ENCODE data around the gene NLK.
A peak's percentile ranks its signal among the peaks of the same experiment; 100 is the strongest.

NLK gene

DNA sequence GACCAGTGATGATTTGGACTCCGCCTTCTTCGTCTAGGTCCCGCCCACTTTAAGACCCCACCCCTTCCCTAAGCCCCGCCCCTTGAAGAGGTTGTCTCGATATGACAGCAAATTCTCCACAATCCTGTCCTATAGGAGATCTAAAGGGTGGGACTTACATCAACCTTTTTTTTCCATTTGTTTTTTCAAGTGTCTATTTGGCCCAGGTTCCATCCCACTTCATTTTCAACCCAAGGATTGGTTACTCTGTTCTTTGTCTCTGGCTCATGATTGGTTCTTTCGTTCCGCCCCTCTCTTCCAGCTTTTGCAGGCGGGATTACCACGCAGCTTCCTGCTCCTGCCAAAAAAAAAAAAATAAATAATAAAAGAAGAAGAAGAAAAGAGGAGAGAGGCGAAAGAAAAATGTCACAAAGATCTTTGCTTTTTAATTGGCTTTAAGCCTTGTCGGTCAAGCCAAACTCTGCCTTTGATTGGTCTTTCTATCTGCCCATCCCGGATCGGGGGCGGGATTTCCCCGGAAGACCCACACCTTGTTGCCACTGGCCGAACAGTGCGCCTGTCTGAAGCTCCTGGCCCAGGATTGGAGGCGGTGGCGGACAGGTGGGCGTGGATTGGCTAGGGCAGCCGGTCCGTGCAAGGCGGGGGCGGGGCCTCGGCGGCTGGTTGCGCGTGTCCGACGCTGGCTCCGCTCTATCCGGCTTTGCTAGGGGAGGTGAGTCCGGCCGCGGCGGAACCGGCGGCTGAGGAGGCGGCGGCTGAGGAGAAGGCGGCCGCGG lies 1.2 kb upstream of the NLK start:
- DNase-seq = peak; percentile 98

DNA sequence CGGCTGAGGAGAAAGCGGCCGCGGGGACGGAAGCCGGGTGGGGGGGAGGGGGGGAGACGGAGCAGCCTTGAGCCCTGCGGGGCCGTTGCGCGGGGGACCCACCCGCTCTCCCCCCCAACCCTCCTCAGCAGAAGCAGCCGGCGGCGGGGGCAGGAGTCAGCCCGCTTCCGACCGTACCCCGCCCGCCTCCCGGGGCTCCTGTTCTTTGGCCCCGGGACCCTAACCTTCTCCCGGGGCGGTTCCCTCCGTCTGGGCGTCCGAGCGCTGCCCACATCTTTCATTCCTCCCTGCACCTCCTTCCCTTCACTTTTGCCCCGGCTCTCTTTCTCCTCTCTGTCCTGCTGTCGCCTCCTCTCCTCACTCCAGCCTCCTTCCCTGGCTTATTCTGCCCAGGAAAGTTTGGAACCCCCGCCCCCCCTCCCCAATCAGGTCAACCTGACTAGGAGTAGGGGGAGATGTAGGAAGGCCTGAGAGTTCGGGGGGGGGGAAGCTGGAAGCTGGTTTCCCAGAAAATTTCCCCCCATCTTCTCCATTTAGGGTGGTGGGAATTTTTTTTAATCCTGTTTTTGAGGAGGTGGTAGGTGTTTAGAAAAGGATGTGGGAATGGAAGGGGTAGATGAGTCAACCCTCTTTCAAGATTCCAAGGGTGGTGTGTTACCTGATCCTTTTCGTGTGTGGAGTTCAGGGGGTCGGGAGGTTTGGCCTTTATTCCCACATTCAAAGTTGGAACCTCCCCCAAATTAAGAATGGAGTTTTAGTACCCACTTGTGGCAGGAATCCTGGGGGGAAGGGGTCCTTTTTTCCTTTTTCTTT lies 427 bp upstream of the NLK start:
- no peak for DNase-seq

DNA sequence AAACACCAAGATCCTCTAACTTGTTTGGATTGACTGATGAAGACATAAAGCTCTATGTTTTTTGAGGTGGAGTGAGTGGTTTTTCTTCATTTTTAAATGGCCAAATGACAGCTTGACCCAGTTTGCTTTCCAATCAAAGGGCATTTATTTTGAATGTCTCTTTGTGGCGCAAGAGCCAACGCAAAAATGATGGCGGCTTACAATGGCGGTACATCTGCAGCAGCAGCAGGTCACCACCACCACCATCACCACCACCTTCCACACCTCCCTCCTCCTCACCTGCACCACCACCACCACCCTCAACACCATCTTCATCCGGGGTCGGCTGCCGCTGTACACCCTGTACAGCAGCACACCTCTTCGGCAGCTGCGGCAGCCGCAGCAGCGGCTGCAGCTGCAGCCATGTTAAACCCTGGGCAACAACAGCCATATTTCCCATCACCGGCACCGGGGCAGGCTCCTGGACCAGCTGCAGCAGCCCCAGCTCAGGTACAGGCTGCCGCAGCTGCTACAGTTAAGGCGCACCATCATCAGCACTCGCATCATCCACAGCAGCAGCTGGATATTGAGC lies 329 bp downstream of the NLK start:
- DNase-seq = no peak

DNA sequence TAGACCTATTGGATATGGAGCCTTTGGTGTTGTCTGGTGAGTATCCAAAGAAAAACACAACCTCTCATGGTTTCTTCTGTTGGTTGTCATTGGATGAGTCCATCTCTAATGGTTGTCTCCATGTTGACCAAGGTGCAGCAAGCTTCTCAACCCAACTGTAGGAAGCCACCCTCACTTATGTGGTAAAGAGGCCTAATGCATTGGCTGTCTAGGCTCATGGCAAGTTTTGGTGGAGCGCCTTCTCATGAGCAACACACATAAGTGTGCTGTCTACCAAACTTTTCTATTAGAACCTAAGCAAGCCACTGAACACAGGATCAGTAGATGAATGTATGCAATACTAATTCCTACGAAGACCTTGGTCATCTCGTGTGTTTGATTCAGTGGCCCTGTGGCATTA lies 819 bp downstream of the NLK start:
- no peak for DNase-seq

DNA sequence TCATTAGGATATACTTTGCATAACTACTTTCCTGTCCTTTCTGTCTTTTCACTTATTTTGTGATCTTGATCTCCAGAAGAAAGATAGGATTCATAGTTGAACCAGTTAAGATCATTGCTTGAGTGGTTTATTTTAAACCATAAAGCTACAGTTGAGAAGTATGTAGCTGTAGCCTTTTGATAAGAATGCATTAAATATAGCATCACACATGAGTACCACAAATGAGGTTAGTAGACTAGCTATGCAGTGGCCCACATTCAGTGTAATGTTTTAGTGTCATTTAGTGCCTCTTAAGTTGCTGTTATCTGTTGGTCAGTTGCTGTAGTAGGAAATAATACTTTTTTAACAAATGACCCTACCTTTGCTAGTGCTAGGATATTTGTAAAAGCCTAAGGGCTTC lies 1.3 kb downstream of the NLK start:
- DNase-seq = no peak

DNA sequence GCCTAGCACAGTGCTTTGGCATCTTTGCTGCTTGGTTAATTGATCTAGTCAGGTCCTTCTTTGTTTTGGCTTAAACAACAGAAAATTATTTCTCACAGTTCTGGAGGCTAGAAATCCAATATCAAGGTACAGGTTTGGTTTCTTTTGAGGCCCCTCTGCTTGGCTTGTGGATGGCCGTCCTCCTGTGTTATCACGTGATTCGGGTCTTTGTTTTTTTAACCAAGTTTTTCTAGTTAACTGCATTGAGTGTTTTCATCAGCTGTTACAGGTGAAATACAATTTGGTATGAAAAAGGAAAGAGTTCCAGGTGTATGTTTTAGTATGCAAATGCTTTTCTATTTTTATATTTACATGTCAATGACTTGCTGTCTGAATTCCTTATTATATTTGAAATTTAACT lies 2.8 kb downstream of the NLK start:
- DNase-seq = no peak

DNA sequence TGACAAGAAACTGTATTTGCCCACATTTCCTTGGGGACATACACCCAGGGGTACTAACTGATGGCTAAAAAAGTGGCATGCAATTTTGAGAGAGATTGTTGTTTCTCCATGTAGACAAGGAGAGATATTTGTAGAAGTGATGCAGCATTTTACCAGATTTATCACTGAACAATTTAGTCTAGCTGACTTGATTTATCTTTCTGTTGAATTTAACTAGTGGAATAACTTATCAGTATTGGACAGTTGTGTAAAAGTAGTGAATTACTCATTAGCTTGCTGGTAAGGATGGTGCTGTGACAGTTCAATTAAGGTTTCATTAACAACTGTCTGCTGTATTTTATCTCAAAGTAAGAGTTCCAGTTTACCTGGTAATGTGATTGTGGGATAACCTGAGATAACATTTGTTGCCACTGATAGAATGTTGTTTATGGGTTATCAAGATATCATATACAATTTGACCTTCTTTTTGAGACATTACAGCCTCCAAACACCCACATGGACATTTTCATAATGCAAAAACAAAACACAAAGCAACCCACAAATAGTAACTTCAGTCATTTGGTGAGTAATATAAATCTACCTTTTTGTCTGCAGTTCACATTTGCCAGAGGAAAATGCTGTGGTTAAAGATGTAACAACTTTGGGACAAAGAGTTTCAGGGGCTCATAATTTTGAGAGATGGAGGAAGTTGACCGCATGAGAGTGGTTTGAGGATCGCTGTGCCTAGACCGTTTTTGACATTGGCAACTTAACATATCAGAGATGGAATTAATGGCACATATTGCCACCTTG lies 3.8 kb downstream of the NLK start:
- no peak for DNase-seq

DNA sequence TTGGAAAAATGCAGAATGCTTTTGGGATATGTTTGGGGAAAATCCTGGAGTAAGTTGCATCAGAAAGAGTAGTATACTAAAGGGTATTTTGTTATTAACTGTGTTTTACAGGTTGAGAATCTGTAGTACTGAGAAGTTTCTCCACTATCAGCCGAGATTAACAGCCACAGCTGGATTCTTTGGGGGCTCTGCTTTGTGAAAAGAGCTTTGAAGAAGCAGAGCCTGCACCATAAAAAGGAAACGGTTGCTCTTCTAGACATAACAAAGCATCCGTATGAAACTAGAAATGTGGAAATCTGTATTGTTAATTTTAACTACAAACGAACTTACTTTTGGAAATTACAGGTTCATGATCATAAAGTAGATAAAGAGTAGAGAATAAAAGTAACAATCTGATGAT lies 5.3 kb downstream of the NLK start:
- no peak for DNase-seq

DNA sequence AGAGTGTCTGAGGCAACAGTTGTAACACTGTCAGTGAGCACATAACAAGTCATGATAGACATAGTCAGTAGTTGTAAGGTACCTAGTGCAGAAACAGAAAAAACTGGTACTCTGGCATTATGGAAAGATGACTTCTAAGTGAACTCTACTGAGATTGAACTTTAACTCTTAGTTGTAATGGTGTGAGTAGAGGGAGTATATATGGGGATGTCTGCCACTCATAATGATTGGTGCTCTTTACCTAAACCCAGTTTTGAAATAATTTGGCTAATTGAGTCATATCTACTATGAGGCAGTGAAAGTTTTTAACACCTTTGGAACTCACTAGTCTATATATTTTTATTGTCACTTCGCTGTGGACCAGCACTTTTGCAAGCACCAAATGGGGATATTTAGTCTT lies 6.6 kb downstream of the NLK start:
- no peak for DNase-seq

DNA sequence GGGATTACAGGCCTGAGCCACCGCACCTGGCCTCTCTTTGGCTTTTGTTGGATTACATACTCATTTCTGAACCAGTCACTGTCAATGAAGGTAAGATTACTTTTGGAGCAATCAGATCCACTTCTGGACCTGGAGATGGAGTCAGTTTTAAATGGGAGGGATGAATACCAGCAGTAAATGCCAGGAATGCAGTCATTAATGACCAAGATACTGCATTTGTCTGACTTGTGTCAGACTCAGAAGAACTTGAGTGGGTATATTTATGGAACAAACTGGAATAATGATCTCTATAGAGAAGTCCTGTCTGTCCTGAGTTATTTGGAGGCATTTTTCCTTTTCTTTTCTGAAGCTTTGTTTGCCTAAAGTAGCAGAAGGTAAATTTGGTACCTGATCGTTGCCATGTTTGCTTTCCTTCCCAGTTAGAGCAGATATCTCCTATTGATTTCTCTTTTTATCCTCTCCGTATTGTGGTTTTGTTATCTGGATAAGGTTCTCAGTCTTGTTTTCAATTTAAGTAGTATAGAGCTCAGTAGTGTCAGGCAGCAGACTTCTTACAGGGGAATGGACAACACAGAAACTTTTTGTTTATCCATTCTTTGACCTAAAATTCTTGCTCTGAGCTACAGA lies 10.7 kb downstream of the NLK start:
- DNase-seq = no peak

DNA sequence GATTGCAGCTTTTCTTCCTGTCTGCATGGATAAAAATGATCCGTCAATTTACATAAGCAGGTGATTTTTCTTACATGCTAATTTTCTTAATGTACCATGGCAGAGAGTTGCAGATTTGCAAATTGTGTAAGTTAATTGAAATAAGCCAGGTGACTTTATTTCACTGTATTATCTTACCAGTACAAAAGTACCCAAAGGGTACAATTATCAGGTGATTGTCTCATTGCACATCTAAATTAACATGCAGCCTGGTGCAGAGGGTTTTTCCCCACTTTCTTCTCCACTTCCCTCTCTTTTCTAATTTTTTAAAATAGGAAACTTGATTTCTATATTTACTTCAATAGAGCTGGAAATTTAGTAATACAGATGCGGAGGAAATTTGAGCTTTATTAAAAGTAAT lies 11.2 kb downstream of the NLK start:
- DNase-seq = no peak

DNA sequence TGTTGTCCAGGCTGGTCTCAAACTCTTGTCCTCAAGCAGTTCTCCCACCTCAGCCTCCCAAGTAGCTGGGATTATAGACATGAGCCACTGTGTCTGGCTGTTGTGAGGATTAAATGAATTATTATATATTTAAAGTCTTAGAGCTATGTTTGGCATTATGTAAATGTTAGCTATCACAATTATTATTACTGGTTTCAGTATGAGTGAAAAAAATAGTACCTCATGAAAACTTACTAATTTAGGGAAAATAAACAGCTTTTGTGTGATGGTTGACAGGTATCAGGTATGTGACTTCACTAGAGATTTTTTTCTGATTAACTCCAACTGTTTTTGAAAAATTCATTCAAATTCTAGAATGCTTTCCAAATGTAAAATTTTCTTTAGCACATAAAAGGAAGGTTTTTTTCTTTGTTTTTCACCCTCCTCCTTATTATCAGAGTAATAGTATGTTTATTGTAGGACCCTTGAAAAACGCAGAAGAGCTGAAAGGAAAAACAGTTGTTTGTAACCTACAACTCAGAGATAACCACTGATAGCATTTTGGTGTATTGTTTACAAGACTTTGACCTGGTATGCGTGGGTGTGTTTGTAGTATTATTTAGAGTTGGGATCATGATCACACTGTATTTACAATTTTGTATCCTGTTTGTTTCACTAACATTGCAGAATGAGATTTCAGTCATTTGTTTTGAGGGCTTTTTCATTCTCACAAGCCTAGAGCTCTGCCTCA lies 13.2 kb downstream of the NLK start:
- no peak for DNase-seq

DNA sequence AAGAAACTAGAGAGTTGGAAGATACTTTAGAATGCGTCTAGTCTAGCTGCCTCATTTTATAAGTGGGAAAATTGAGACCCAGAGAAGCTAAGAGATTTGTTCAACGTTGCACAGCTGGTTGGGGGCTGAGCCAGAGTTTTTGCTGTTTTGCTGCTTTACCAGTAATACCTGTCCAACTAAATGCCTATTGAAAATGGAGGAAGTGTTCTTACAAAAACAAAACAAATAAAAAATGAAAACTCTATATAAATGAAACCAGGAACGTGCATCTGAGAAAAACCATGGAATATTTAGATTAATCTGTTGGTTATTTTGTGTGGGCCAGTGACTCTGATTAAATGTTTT lies 13.8 kb downstream of the NLK start:
- no peak for DNase-seq

DNA sequence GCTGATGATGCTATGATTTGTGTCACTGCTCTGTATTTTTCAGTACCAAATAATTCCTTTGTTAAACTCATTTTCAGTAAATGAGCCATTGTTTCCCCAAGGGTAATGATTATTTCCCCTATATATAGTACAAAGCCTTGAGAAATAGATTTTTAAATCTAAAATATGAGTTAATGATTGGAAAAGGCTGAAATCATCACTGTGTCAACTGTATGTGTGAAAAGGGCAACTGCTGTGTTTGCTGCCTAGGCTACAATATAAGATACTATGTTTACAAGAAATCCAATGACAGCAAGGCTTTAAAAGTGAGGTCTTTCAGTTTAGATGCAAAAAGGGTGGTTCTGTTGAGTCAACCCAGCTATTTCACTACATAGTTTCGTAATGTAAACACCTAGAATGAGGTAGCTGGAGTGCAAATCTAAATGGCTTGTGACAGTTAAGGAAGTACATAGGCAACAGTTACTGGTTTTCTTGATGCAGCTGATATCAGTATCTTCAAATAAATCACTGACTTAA lies 15.3 kb downstream of the NLK start:
- no peak for DNase-seq

DNA sequence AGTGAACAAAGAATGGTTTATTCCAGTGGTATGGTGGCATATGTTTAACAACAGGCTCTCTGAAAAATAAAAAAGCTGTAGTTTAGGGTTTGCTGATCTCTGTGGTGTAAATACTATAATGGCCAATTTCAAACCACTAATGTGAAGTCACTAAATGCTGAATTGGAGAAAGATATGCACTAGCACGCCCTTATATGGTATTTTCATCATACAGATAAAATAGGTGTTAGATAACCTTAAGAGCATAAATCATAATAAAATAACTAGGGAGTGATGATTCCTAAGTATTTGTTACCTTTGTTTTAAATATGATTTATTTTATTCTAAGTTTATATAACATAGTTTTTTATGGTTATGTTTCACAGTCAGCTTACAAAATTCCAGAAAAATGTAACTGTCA lies 17.2 kb downstream of the NLK start:
- DNase-seq = no peak

DNA sequence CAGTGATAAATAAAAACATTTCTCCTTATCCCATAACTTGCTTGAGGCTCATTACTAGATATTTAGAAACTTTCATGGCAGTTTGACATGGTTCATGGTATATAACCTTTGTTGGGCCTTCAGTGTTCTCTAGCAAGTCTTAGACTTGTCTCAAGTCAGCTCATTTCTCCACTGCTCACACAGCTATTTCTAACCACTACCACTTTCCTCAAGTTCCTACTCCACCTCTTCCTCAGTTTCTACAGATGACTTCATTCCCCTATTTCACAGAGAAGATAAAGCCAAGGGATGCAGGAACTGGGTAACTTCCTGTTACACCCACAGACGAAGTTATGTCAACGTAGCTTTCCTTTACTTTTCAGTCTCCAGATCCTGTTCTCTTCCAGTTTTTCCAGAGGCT lies 23.2 kb downstream of the NLK start:
- DNase-seq = no peak

DNA sequence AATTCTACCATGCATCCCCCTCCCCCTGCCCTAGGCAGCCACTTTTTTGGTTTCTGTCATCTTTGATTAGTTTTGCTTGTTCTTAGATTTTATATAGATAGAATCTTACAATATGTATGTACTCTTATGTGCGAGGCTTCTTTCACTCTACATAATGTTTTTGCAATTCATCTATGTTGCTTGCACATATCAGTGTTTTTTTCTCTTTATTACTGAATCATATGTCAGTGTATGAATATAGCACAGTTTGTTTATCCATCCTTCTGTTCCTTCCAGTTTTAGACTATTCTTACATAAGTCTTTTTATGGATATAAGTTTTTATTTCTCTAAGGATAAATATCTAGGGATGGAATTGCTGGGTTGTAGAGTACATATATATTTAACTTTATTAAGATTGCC lies 26.6 kb downstream of the NLK start:
- no peak for DNase-seq

DNA sequence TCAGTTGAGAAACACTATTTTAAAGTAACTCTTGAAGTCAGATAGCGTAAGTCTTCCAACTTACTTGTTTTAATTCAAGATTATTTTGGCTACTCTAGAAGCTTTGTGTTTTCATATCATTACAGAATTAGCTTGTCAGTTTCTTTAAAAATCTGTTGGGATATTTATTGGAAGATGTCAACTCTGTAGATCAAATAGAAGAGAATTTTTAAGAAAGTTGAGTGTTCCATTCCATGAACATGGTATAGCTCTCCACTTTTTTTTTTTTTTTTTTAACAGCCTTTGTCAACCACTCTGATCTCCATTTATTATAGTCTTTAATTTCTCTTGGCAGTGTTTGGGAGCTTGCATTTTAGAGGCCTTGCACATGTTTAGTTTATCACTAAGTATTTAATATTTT lies 28.7 kb downstream of the NLK start:
- DNase-seq = no peak

DNA sequence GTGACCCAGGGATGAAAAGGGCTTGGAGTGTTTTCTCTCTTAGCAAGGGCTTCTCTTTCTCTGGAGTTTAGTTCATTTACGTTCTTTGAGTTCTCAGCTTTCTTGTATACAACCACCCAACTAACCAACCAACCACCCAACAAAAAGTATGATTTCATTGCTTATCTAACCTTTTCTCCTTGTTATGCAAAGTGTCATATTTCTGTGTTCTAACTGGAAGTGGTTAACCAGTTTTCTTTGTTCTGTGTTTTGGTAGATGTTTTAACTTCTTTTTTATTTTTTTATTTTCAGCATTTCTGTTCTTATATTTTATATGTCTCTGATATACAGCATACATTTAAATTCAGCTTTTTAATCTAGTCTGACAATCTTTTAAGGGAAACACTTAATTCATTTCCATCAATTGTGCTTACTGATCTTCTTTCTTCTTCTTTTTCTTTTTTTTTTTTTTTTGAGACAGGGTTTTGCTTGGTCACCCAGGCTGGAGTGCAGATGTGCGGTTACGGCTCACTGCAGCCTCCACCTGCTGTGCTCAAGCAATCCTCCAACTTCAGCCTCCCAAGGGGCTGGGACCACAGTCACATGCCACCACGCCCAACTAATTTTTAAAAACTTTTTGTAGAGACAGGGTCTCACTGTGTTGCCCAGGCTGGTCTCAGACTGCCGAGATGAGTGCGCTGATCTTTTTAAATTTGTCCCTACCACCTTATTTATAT lies 29.6 kb downstream of the NLK start:
- DNase-seq = no peak

DNA sequence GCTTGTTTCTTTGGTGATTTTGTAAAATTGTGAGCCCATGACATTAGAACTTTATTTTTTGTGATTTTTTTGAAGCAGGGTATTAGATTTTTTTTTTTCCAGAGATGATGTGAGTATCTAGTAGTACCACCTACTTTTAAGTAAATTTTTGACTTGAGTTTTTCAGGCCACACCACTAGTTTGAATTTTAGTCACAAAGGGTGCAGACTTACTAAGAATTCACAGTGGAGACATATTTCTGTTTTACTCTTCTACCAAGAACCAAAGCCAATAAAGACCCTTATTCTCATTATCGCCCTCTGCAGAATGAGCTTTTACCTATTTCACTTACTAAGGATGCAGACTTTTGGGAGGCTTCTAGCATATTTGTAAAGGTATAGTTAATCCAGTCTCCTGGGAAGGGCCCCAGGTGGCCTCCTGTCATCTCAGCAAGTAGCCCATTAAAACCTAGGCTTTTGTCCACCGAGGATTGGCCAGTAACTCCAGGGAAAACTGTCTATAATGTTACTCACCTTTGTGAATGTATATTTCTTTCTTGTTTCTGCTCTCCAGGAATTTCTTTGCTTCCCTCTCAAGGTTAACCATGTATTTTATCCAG lies 30.6 kb downstream of the NLK start:
- no peak for DNase-seq

DNA sequence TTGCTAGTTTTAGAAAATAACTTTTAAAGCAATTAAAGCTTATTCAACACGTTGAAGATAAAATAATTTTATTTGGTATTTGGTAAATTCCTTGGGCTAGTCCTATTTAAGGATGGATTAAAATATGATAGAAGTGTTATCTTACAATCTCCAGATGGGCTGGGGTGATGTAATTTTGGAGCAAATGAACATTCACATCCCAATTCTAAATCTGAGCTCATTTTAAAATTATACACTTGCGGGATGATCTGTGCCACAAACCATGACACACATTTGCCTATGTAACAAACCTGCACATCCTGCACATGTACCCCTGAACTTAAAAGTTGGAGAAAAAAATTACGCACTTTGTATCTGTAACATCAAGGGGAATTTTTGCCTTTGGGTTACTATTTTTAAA lies 31.5 kb downstream of the NLK start:
- no peak for DNase-seq
